ENCODE results near the gene RAB6A. TPM values are rescaled to one million over a fixed set of nuclear protein-coding genes. Genes with fewer than 3 reads are reported as not detected.

Gene RAB6A
- polyA plus RNA-seq, 4 donors = 117 to 132 (median 129) TPM

DNA sequence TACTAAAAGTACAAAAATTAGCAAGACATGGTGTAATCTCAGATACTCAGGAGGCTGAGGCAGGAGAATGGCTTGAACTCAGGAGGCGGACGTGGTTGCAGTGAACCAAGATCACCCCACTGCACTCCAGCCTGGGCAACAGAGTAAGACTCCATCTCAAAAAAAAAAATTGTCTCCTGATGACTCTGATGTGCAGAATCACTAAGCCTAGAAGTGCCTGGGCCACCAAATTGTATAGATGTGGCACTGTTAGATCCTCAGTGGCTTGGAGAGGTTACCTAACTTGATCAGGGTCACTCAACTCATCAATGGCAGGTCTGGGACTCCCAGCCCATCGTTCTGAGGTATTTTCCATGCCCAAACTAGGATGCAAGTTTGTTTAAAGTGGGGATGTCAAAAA is 103.9 kb downstream of the RAB6A start:
- DNase-seq (ENCODE audit: low read depth in 4 of 4, low spot score in 3 of 4) = no peak

DNA sequence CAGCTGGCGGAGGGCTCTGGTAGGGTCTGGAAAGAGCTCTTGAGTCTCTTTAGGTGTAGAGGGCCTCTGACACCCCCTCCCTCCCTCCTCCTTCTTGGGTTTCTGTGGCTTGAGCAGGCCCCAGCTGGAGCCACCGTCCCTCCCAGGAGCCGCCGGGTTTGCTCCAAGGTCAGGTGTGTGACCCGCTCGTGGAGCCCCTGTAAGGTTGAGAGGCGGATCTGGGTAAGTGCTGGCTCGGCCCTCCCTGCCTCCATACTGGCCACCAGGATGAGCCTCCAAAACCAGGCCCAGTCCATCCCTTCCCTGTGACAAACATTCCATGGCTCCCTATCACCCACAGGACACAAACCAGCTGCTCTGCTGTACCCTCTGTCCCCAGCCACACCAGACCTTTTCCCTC is 105.2 kb downstream of the RAB6A start:
- no peak for DNase-seq (ENCODE audit: low read depth in 4 of 4, low spot score in 3 of 4)

DNA sequence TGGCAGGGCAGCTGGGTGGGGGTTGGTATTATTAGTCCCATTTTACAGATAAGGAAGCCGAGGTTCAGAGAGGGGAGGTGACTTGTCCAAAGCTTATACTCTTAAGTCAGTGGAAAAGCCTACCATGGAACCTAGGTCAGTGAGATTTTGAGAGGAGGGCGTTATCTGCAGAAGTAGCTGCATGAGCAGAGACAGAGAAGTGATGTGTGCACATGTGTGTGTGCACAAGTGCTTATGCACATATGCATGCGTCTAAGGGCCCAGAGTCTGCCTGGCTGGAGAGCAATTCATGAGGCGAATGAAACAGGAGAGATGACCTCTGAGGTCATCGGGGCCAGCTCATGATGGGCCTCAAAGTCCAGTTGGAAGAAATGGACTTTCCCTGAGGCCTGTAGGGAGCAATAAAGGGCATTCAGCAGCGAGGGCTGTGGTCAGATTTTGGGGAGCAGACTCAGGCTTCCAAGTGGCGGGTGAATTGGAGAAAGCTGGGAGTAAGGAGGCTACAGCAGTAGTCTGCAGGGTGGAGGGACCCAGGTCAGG is 106.3 kb downstream of the RAB6A start:
- no peak for DNase-seq (ENCODE audit: low read depth in 4 of 4, low spot score in 3 of 4)

DNA sequence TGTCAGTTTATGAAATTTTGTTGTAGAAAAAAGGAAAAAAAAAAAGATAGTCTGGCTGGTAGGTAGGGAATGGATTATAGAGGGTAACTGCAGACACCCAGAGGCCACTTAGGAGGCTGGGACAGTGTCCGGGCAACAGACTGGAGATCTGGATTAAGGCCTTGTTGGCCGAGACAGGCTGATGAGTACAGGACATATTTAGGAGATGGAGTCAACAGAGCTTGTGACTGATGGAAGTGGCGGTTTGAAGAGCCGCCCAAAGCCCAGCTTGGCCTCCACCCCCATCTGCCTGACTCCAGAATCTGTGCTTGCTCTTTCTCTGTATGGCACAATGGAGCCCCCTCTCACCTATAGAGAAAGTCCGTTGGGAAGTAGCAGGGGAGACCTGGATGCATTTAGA is 106.9 kb downstream of the RAB6A start:
- no peak for DNase-seq (ENCODE audit: low read depth in 4 of 4, low spot score in 3 of 4)

DNA sequence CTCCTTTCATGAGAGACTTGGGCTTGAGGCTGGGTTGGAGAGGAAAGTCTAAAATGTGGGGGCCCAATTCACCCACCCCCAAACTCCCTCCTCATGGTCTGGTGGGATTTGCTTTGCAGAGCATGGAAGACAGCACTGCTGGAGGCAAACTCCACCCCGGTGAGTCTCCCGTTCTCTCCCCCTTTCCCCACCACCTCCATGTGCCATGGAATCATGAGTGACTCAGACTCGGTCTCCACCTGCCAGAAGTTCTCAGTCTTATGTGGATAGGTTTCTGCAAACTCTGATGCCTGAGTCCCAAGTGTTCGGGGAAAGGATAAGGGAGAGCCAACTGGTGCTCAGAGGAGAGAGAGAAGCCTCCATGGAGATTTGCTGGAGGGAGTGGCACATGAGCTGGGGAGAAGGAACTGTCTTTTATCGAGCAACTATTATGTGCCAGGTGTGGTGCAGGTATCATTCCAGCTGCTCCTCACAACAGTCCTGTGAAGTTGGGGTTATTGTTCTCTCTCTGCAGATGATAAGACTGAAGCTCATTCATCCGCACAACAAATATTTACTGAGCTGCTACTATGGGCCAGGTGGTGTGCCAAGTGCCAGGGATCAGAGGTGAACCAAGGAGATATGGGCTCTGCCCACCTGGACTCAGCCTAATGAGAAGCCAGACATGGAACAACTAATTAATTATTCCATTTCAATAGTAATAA is 107.9 kb downstream of the RAB6A start:
- no peak for DNase-seq (ENCODE audit: low read depth in 4 of 4, low spot score in 3 of 4)

DNA sequence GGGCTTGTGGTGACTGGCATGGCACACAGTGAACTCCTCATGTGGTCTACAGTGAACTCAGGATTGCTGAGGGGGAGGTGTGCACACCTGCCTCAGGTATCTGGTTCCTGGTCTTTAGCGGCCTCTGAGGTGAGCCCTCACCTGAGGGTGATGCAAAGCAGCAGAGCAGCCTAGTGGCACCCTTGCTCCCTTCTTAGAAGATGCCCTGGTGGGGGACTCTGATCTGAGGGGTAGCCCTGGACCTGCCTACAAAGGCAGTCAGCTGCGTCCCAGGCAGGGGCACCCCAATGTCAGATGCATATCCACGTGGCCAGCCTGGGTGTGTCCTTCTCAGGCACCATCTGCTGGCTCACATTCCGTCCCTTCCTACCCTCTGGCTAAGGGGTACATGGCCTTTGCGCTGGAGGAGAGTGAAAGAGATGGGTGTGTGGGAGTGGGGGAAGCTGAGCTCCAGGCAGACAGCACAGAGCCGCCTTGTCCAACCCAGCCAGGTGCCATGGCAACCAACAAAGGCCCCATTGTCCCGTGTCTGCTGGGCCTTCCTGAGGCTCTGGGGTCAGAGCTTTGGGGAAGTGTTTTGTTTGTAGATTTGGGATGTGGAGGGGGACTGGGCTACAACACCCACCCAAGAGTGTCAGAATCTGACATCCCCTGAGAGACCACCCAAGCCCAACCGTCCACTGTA is 108.7 kb downstream of the RAB6A start:
- DNase-seq (ENCODE audit: low read depth in 4 of 4, low spot score in 3 of 4) = no peak

DNA sequence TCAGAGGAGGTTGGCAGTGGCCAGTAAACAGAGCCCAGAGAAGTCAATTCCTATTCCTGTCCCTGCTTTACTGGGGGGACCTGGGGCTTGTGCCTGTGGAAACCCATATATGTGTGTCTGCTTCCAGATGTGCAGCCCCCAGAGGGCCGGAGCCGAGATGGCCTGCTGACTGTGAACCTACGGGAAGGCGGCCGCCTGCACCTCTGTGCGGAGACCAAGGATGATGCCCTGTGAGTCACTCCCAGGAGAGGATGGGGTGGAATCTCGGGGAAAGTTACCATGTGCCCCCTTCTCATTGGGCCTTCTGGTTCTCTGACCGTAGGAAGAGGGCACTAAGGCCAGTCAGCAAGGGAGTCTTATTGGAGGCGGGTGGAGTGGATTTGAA is 109.2 kb downstream of the RAB6A start:
- no peak for DNase-seq (ENCODE audit: low read depth in 4 of 4, low spot score in 3 of 4)

DNA sequence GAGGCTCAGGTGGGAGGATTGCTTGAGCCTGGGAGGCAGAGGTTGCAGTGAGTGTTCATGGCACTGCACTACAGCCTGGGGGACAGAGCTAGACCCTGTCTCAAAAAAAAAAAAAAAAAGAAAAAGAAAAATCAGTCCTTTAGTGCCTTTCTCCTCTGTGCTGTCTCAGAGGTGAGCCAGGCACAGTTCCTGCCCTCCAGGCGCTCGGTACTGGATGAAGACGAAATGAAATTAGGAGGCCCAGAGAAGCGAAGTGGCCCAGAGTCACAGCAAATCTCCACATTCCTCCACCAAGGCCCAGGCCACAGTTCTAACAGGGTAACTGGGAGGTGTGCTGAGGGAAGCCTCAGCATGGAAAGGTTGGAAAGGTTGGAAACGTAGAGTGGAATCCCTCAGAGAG is 109.6 kb downstream of the RAB6A start:
- DNase-seq (ENCODE audit: low read depth in 4 of 4, low spot score in 3 of 4) = no peak

DNA sequence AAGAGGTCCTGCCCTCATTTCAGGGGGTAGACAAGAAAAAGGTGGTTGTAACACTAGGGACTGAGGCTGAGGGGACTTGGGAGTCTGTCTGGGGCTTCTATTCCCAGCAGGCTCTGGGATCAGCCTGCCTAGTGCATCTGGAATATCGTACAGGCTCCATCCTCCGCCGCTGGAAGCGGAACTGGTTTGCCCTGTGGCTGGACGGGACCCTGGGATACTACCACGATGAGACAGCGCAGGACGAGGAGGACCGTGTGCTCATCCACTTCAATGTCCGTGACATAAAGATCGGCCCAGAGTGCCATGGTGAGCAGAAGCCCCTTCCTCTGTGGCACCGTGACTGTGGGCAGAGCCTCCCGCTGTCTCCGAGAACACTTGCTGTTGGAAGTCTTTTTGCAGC is 110.5 kb downstream of the RAB6A start:
- DNase-seq (ENCODE audit: low read depth in 4 of 4, low spot score in 3 of 4) = no peak

DNA sequence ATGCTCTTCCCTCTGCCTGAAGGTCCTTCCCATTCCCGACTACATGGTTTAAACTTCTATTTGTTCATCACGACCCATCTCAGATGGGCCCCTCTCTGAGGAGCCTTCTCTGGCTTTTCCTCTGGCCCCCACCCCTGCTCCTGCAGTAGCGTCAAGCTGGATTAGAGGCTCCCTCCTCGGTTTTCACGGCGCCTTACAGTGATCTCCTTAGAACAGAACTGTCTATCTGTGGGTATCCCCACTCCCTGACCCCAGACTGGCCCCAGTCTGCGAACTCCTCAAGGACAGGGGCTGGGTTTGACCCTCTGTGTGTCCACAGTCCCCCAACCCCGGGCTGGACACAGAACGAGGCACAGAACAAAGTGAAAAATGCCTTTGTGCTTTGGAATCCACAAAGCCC is 111.7 kb downstream of the RAB6A start:
- DNase-seq (ENCODE audit: low read depth in 4 of 4, low spot score in 3 of 4) = no peak

DNA sequence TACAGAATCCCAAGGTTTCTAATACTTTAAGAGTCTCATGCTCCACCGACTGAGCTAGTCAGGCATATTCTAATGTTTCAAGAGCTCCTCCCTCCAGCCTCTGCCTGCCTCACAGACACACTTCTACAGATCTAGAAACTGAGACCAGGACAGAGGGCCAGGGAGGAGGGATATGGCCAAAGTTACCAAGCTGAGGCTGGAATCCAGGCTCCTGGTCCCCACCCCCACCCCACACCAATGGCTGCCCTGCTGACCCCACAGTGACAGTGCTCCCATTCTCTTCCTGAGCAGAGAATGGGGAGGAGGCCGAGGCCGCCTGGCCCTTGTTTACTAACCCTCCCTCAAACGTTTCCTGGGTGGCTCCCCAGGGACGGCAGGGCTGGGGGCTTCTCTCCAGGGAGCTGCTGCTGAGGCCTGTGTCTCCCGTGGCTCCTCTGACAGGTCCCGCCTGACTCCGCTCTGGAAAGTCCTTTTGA is 112.3 kb downstream of the RAB6A start:
- DNase-seq (ENCODE audit: low read depth in 4 of 4, low spot score in 3 of 4) = no peak

DNA sequence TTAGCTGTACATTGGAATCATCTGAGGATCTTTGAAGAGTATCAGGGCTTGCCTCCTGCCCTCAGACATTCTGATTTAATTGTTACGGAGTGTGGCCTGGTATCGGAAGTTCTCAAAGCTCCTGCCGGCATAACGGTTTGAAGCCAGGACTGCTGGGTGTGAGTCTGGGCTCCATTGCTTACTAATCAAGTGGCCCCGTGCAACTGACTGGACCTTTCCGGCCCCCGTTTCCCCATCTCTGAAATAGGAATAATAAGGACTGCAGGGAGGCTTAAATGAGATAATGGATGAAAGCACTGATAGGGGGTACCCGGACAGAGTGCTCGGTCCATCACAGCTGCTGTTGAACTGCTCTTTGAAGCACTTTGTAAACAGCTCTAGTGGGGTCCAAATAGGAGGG is 112.8 kb downstream of the RAB6A start:
- no peak for DNase-seq (ENCODE audit: low read depth in 4 of 4, low spot score in 3 of 4)

DNA sequence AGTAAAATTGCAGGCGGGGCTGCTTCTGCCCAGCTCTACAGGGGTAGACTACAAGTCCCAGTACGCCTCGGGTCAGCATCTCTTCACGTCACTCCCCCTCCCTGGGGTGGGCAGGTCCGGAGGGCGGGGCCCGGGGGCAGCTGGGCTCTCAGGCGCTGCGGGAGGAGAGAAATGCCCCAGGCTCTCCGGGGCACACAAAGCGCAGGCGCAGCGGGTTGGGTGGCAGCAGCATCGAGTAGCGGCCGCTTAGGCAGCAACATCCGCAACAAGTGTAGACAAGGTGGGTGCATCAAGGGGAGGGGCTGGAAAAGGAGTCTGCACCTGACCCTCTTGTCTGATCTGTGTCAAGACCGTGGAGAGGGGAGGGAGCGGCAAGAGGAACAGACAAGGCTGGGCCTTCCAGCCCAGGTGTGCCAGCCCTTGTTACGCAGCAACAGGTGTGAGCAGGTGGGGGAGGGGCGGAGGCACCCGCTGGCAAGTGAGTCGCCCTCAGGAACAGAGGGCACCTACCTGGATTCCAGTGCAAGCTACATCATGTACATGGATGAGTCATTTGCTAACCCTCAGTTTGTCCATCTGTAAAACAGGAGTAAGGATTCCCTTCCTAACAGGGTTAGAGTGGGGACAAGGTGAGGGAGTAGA is 113.3 kb downstream of the RAB6A start:
- peak; percentile 53 to 69 (median 60) for DNase-seq (ENCODE audit: low read depth in 4 of 4, low spot score in 3 of 4)

DNA sequence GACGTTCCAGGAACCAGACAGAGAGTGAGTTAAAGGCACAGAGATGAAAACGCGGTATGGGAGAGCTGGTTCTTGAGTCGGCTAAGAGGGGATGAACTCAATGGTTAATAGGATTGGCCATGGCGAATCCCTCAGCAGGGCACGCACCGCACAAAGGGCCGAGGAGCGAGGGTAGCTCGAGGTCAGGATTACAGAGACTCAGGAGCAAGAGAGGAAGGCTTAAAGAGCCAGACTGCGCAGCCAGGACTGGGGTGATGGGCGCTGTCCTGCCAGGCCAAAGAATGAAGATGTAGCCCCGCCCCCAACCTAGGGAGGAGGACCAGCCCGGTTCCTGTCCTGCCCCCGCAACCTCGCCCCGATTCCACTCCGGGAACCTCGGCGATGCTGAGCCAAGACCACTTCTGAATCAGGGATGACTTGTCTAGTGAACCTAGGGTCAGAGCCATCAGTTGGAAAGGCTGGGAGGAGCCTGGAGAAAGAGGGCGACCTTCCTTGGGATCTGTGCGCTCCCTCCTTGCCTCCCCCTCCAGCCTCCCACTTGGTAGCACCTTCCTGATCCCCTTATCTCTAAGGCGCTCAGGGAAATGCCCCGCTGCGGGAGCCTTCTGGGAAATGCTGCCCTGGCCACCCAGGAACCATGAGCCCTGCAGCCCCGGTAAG is 114.8 kb downstream of the RAB6A start, which contains the start of gene PLEKHB1:
TSS of gene PLEKHB1 (plus strand) at position 610 of the 660 bp plus-strand sequence. CDS start at position 638, 28 bp downstream.
- no peak for DNase-seq (ENCODE audit: low read depth in 4 of 4, low spot score in 3 of 4)

DNA sequence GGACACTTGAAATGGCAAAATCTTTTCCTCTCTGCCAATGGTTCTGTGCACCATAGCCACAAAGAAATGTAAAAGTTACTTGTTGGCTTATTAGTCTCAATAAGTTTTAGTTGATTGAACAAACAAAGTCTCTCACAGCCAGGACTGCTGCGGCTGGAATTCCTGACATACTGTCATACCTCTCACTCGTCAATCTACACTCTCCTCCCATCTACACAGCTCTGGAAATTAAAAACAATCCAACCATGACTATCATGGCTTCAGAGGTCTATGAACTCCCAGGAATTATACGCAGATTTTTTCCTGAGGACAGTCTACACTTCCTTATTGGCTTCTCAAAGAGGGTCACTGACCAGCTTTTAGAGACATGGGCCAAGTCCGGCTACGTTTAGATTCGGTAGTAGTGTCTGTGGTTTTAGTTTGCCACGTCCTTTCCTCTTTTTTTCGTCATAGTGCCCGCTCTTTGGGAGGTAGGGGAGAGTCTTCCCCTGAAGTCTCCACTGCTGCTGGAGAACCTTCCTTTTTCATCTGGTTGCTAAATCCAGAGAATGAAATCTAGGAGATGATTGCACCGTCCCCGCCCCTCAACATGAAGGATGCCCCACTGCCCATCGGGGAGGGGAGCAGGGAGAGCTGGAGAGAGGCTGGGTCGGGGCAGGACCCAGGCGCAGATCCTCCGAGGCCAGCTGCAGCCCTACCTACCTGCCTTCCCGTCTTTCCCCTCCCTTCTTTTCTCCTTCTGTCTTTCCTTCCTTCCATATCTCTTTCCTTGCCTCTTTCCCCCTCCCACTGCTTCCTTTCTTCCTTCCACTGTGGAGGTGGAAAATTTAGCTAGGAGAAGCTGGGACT is 115.5 kb downstream of the RAB6A start:
- DNase-seq (ENCODE audit: low read depth in 4 of 4, low spot score in 3 of 4) = no peak

DNA sequence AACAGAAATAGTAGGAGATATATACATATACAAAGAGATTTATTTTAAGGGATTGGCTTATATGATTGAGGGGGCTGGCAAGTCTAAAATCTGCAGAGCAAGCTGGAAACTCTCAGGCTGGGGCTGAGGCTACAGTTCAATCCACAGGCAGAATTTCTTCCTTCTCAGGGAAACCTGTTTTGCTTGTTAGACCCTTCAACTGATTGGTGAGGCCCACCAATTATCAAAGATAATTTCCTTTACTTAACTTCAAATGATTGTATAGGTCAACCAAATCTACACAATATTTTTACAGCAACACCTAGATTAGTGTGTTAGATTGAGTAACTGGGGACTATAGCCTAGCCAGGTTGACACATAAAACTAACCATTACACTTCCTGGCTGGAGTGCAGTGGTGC is 119.2 kb downstream of the RAB6A start:
- no peak for DNase-seq (ENCODE audit: low read depth in 4 of 4, low spot score in 3 of 4)

DNA sequence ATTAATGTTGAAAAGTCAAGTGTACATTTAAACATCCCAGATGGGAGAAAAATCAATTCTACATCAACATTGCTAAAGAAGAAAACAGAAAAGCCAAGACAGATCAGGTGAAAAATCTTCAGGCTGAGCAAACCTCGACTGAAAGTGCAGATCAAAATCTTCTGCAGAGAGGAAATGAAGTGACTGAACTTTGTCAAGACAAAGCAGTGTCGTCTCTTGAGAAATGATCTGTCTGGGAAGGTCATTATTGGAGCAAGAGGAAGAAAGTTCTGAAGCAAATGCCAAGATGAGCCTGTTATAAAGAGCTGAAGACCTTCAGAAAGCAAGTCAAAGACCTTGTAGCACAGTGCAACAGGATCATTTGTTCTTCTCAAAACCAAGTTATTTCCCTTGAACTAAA is 120.3 kb downstream of the RAB6A start:
- DNase-seq (ENCODE audit: low read depth in 4 of 4, low spot score in 3 of 4) = no peak

DNA sequence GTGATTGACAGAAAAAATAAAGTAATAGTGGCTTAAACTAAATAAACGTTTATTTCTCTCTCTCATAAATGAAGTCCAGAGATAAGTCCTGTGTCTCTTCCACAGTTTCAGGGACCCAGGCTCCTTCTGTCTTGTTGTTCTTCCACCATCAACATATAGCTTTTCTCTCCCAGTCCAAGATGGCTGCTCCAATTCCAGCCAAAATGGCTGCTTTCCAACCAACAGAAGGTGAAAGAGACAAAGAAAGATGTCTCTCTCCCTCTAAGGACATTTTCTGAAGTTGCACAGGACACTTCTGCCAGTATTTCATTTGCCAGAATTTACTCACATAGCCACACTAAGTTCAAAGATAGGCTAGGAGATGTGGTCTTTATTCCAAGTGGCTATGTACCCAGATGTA is 123.9 kb downstream of the RAB6A start:
- no peak for DNase-seq (ENCODE audit: low read depth in 4 of 4, low spot score in 3 of 4)

DNA sequence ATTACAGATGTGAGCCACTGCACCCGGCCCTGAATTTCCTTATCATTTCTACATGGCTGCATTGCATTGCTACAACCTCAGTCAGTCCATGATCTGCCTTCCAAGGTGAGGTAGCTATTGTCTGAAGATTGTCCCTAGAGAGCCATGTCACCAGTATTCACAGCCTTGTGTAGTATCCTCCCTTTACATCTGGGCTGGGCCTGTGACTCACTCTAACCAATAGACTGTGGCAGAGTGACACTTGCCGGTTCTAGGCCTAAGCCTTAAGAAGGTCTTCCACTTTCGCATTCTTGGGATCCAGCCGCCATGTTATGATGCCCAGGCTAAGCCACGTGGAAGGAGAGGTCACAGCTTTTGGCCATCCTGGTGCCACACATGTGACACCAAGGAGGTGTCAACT is 124.6 kb downstream of the RAB6A start:
- DNase-seq (ENCODE audit: low read depth in 4 of 4, low spot score in 3 of 4) = no peak

DNA sequence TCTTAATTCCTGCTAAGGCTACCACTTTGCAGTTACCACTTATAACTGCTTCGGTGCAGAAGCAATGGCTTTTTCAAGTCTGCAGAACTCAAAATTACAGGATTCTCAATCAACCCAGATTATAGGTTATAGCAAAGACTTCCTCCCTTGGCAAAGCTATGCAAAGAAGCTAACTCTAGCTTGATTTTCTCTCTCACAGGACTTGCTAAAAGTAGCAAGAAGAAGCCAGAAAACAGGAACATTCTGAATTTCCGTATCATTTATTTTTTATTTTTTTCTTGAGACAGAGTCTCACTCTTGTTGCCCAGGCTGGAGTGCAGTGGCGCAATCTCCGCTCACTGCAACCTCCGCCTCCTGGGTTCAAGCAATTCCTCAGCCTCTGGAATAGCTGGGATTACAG is 125.2 kb downstream of the RAB6A start:
- no peak for DNase-seq (ENCODE audit: low read depth in 4 of 4, low spot score in 3 of 4)

Measured in right renal pelvis (tissue), 4 donors.